DMS114 treated with DMSO at 0.1 percent for 48 hours (cell line): ENCODE data around the gene MFAP4.

ENCODE experiments used
- DNase-seq: peaks from one replicate; lab custom pipeline; 2025; ENCODE audit not compliant: unreplicated experiment; lab: John Stamatoyannopoulos, UW

MFAP4 gene

GRCh38 chr17:19336938-19337711, 49.9 kb downstream of the MFAP4 start:
- no peak for DNase-seq

GRCh38 chr17:19335951-19336631, 50.9 kb downstream of the MFAP4 start:
- no peak for DNase-seq

- DNase-seq, result no peak
Measured at GRCh38 chr17:19334331-19334730, 52.7 kb downstream of the MFAP4 start.

- no peak for DNase-seq
Measured at GRCh38 chr17:19333736-19334290, 53.2 kb downstream of the MFAP4 start.
